T-helper 1 cell treated with Interleukin-12 subunit alpha and Interleukin-12 subunit beta and Interleukin-4 antibody, amounts not matched to agents 30 ng/mL and 1 ng/mL, for 36 hours (primary cell): ENCODE results near the gene STAG2. TPM values are rescaled to one million over a fixed set of nuclear protein-coding genes. Genes with fewer than 3 reads are reported as not detected.

ENCODE experiments used
- total RNA-seq: library from RNA; stranded (reverse); gene quantifications from 2 replicates; pipeline ENCODE4 v1.2.3, GENCODE V29; 2022

The STAG2 gene
- total RNA-seq, 1 donor from 2014 or later, result 101 TPM

Other genes starting within 250 kb of the STAG2 start
- 78.8 and 79.3 TPM in 2 replicates for gene THOC2, start 228.7 kb upstream of the STAG2 start, total RNA-seq
- gene XIAP, start 101.7 kb upstream of the STAG2 start, total RNA-seq, result 46.1 and 49.4 TPM in 2 replicates